ENCODE measurements around the gene S100A1. TPM values are rescaled to one million over a fixed set of nuclear protein-coding genes. Genes with fewer than 3 reads are reported as not detected.

The S100A1 gene
- total and polyA plus RNA-seq, 2 of the 13 experiments (the other 11 are each of a cell fraction or from before 2014, with no cell fraction given): 120 to 251 TPM

DNA sequence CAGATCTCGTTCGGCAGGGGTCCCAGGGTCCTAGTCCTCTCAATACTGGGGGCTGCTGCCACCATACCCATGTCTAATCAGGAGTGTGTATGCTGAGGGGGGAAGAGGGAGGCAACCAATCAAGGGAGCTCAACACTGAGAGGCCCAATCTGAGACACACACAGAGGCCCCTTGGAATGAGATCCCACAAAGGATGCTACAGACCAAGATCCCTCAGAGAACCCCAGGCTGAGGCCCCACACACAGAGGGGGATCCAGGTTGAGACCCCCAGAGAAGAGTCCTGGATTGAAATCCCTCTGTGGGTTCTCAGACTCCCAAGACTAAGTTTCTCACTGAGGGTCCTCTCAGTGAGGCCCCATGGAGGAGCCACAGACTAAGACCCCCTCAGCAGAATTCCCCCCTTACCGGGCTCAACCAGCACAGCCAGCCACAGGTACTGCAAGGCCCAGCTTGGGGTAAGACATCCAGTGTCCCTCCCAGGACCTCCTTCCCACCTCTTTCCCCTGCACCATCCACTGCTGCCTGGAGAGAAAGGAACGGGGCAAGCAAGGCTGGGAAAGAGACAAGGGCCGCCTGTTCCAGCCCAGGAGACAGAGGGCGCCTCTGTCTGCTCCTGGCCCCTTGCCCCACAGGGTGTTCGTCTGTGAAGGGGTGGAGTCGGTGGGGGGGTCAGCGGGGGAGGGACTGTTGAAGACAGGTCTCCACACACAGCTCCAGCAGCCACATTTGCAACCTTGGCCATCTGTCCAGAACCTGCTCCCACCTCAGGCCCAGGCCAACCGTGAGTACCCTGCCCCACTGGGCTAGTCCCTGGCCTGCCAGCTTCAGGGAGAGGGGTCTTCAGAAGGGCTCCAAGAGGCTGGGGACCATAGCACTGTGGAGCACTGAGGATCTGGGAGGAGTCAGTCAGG lies at the start of gene S100A1 (continued):
- TF ChIP-seq ZNF616 (CRISPR knock-in tag; IDR thresholded peaks at IDR 0.05; ENCODE audit: low read depth) (no peak), RAD21 (CRISPR knock-in tag; IDR thresholded peaks at IDR 0.05) (no peak; the same call in 1 of the 2 replicates), ASH2L (IDR thresholded peaks at IDR 0.05; ENCODE audit: insufficient read length, low read depth, low read length) (peak; percentile 2), FOXP1 (IDR thresholded peaks at IDR 0.05) (no peak), FOXP1 (CRISPR knock-in tag; IDR thresholded peaks at IDR 0.05) (no peak), ZNF296 (CRISPR knock-in tag; conservative IDR thresholded peaks at IDR 0.05) (no peak), ZNF331 (CRISPR knock-in tag; IDR thresholded peaks at IDR 0.05) (0 out of 2 replicates have a peak, but pooled peaks have one; percentile 33), BRCA1 (CRISPR knock-in tag; IDR thresholded peaks at IDR 0.05) (no peak), ZFP62 (CRISPR knock-in tag; IDR thresholded peaks at IDR 0.05) (no peak), ZBTB7A (CRISPR knock-in tag; IDR thresholded peaks at IDR 0.05) (0 out of 2 replicates have a peak, but pooled peaks have one; percentile 91), XBP1 (CRISPR knock-in tag; IDR thresholded peaks at IDR 0.05) (no peak), PHF21A (CRISPR knock-in tag; IDR thresholded peaks at IDR 0.05) (no peak), KDM5B (CRISPR knock-in tag; IDR thresholded peaks at IDR 0.05; ENCODE audit: borderline replicate concordance) (no peak), ZNF510 (CRISPR knock-in tag; IDR thresholded peaks at IDR 0.05; ENCODE audit: low read depth) (peak; percentile 40; the same call in 1 of the 2 replicates), REPIN1 (CRISPR knock-in tag; IDR thresholded peaks at IDR 0.05; ENCODE audit: borderline replicate concordance, low read depth) (no peak), SAP130 (CRISPR knock-in tag; IDR thresholded peaks at IDR 0.05; ENCODE audit: low read depth) (0 out of 2 replicates have a peak, but pooled peaks have one; percentile 54), ZNF33A (CRISPR knock-in tag; IDR thresholded peaks at IDR 0.05; ENCODE audit: borderline replicate concordance) (no peak)
- TF ChIP-seq, protein P1, sequence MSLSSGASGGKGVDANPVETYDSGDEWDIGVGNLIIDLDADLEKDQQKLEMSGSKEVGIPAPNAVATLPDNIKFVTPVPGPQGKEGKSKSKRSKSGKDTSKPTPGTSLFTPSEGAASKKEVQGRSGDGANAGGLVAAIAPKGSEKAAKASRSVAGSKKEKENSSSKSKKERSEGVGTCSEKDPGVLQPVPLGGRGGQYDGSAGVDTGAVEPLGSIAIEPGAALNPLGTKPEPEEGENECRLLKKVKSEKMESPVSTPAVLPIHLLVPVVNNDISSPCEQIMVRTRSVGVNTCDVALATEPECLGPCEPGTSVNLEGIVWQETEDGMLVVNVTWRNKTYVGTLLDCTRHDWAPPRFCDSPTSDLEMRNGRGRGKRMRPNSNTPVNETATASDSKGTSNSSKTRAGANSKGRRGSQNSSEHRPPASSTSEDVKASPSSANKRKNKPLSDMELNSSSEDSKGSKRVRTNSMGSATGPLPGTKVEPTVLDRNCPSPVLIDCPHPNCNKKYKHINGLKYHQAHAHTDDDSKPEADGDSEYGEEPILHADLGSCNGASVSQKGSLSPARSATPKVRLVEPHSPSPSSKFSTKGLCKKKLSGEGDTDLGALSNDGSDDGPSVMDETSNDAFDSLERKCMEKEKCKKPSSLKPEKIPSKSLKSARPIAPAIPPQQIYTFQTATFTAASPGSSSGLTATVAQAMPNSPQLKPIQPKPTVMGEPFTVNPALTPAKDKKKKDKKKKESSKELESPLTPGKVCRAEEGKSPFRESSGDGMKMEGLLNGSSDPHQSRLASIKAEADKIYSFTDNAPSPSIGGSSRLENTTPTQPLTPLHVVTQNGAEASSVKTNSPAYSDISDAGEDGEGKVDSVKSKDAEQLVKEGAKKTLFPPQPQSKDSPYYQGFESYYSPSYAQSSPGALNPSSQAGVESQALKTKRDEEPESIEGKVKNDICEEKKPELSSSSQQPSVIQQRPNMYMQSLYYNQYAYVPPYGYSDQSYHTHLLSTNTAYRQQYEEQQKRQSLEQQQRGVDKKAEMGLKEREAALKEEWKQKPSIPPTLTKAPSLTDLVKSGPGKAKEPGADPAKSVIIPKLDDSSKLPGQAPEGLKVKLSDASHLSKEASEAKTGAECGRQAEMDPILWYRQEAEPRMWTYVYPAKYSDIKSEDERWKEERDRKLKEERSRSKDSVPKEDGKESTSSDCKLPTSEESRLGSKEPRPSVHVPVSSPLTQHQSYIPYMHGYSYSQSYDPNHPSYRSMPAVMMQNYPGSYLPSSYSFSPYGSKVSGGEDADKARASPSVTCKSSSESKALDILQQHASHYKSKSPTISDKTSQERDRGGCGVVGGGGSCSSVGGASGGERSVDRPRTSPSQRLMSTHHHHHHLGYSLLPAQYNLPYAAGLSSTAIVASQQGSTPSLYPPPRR (CRISPR knock-in tag; IDR thresholded peaks at IDR 0.05; ENCODE audit: borderline replicate concordance): no peak
- TF ChIP-seq, protein P2, sequence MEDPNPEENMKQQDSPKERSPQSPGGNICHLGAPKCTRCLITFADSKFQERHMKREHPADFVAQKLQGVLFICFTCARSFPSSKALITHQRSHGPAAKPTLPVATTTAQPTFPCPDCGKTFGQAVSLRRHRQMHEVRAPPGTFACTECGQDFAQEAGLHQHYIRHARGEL (CRISPR knock-in tag; IDR thresholded peaks at IDR 0.05): 0 out of 2 replicates have a peak, but pooled peaks have one; percentile 66
- TF ChIP-seq, protein P3, sequence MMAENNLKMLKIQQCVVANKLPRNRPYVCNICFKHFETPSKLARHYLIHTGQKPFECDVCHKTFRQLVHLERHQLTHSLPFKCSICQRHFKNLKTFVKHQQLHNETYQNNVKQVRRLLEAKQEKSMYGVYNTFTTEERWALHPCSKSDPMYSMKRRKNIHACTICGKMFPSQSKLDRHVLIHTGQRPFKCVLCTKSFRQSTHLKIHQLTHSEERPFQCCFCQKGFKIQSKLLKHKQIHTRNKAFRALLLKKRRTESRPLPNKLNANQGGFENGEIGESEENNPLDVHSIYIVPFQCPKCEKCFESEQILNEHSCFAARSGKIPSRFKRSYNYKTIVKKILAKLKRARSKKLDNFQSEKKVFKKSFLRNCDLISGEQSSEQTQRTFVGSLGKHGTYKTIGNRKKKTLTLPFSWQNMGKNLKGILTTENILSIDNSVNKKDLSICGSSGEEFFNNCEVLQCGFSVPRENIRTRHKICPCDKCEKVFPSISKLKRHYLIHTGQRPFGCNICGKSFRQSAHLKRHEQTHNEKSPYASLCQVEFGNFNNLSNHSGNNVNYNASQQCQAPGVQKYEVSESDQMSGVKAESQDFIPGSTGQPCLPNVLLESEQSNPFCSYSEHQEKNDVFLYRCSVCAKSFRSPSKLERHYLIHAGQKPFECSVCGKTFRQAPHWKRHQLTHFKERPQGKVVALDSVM (CRISPR knock-in tag; IDR thresholded peaks at IDR 0.05): no peak
- TF ChIP-seq, protein P4, sequence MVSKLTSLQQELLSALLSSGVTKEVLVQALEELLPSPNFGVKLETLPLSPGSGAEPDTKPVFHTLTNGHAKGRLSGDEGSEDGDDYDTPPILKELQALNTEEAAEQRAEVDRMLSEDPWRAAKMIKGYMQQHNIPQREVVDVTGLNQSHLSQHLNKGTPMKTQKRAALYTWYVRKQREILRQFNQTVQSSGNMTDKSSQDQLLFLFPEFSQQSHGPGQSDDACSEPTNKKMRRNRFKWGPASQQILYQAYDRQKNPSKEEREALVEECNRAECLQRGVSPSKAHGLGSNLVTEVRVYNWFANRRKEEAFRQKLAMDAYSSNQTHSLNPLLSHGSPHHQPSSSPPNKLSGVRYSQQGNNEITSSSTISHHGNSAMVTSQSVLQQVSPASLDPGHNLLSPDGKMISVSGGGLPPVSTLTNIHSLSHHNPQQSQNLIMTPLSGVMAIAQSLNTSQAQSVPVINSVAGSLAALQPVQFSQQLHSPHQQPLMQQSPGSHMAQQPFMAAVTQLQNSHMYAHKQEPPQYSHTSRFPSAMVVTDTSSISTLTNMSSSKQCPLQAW (CRISPR knock-in tag; IDR thresholded peaks at IDR 0.05): peak; percentile 20; the same call in 1 of the 2 replicates
